GM12878 (cell line): ENCODE measurements around the gene SLC12A2. TPM values are rescaled to one million over a fixed set of nuclear protein-coding genes. Genes with fewer than 3 reads are reported as not detected.

Source experiments
- FOS ChIP-seq: IDR thresholded peaks from 3 replicates; pipeline ENCODE4 v1.6.1; 2011; ENCODE audit warnings: borderline replicate concordance; ENCODE audit not compliant: insufficient read length; ENCODE audit errors: extremely low read depth
- HCFC1 ChIP-seq: fragments of 150-350 bp; IDR thresholded peaks from 2 replicates; pipeline ENCODE4 v1.6.1; 2014; ENCODE audit warnings: low read length
- IKZF1 ChIP-seq: fragments of 450-650 bp; conservative IDR thresholded peaks from 2 replicates; pipeline ENCODE4 v1.6.1; 2017; ENCODE audit warnings: antibody characterized with exemption, mild to moderate bottlenecking
- POLR2AphosphoS2 ChIP-seq: IDR thresholded peaks from 2 replicates; pipeline ENCODE4 v1.6.1; 2011; ENCODE audit warnings: low read depth, mild to moderate bottlenecking, low read length, improper control_type of control experiment, moderate library complexity
- PRDM15 ChIP-seq: fragments of 450-650 bp; formaldehyde crosslinking; IDR thresholded peaks from 2 replicates; pipeline ENCODE4 v1.4.0; 2020; ENCODE audit warnings: mild to moderate bottlenecking, moderate library complexity
- REST ChIP-seq: IDR thresholded peaks from 2 replicates; pipeline ENCODE4 v1.6.1; 2012; ENCODE audit warnings: mild to moderate bottlenecking, low read depth, low read length
- polyA plus RNA-seq, 11 experiments: library from polyadenylated mRNA; depleted of rRNA in 4 of 11; unstranded in 6 of 11; stranded (reverse) in 5 of 11; fragments of >200 nt; fragmentation: Nextera tagmentation in 4 of 11; fragmentation: Illumina TruSeq in 1 of 11; extraction: Ambion mirVana in 4 of 11; extraction: Trizol in 1 of 11; gene quantifications; 1 replicate in 1 of 11; 2 replicates in 10 of 11; pipeline versions ENCODE4 v1.2.1 to v1.2.3, GENCODE V29; 2011 to 2016; ENCODE audit warnings: inconsistent platforms in 2 of 11, missing spikeins in 2 of 11, low read depth in 1 of 11
- total RNA-seq, 4 experiments: library from RNA; depleted of rRNA in 3 of 4; stranded (reverse); fragments of >200 nt in 3 of 4; fragmentation: Illumina TruSeq in 1 of 4; extraction: Trizol in 1 of 4; gene quantifications; 2 replicates each; pipeline versions ENCODE4 v1.2.1 to v1.2.3, GENCODE V29; 2013 to 2021
- TF ChIP-seq, protein P1 (sequence below): fragments of 450-650 bp; IDR thresholded peaks from 2 replicates; pipeline ENCODE4 v1.6.1; 2017; ENCODE audit warnings: antibody characterized with exemption, mild to moderate bottlenecking, moderate library complexity

SLC12A2 gene
- total and polyA plus RNA-seq, 10 of the 15 experiments (the other 5 are each of a cell fraction or from before 2014, with no cell fraction given): 5.1 to 21.8 (median 10.5) TPM

DNA sequence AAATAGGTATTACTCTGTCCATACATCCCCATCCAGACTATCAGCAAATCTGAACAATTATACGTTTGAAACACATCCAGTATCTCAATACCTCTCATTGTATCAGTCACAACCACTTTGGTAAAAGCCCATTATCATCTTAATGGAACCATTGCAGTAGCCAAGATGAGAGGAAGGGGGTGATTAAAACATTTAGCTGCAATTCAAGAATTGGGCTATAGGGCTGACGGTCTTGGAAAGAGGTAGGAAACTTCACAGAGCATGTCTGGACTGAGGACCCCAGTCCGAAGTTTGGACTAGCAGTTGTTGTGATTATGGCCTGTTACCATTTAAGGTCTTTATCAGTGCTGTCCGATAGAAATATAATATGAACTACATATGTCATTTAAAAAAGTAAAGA lies 8.6 kb downstream of the SLC12A2 start (continued):
- TF ChIP-seq REST (no peak), POLR2AphosphoS2 (no peak), PRDM15 (CRISPR knock-in tag) (no peak), FOS (no peak), HCFC1 (no peak), IKZF1 (no peak)
- TF ChIP-seq, protein P1, sequence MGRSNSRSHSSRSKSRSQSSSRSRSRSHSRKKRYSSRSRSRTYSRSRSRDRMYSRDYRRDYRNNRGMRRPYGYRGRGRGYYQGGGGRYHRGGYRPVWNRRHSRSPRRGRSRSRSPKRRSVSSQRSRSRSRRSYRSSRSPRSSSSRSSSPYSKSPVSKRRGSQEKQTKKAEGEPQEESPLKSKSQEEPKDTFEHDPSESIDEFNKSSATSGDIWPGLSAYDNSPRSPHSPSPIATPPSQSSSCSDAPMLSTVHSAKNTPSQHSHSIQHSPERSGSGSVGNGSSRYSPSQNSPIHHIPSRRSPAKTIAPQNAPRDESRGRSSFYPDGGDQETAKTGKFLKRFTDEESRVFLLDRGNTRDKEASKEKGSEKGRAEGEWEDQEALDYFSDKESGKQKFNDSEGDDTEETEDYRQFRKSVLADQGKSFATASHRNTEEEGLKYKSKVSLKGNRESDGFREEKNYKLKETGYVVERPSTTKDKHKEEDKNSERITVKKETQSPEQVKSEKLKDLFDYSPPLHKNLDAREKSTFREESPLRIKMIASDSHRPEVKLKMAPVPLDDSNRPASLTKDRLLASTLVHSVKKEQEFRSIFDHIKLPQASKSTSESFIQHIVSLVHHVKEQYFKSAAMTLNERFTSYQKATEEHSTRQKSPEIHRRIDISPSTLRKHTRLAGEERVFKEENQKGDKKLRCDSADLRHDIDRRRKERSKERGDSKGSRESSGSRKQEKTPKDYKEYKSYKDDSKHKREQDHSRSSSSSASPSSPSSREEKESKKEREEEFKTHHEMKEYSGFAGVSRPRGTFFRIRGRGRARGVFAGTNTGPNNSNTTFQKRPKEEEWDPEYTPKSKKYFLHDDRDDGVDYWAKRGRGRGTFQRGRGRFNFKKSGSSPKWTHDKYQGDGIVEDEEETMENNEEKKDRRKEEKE: no peak
